K562 (cell line): ENCODE measurements around the gene ECT2L. TPM values are rescaled to one million over a fixed set of nuclear protein-coding genes. Genes with fewer than 3 reads are reported as not detected.

Experiments used
- ATAC-seq: fragments of 200-7000 bp; cut with Tn5 transposase; 3 replicates; pipeline ENCODE4 v1.9.1; 2020; ENCODE audit warnings: moderate library complexity
- BruUV-seq: library from RNA; stranded (reverse); fragments of 400-500 nt; replicated peaks from 2 replicates; lab custom pipeline; 2021; lab: Mats Ljungman, UMichigan
- CTCF ChIA-PET: fragments of 300-600 bp; formaldehyde crosslinking; extraction: SDS; loops from one replicate; lab custom pipeline; 2021; ENCODE audit warnings: low intra/inter-chr PET ratio; lab: Yijun Ruan, JAX
- POLR2A ChIA-PET: fragments of 300-600, 350-650 bp; sonication (Branson Sonifier 250); formaldehyde crosslinking; extraction: SDS; loops from one replicate; lab custom pipeline; 2021; ENCODE audit warnings: antibody characterized with exemption, inconsistent platforms; lab: Yijun Ruan, JAX
- DNase-seq, 4 experiments: peaks; one replicate each; pipeline versions ENCODE4 v3.0.0 to v3.0.0-alpha.2; 2011 to 2018; ENCODE audit warnings: low spot score in 3 of 4, mixed read lengths in 3 of 4; ENCODE audit errors: extremely low read depth in 1 of 4
- FAIRE-seq: peaks from 2 replicates; lab custom pipeline; 2011; peaks lifted over from hg19 to GRCh38; lab: Jason Lieb, UNC
- H2AFZ ChIP-seq: 2 replicates; pipeline ENCODE4 v1.6.0; 2011; ENCODE audit warnings: low read depth, low read length, control low read depth, inconsistent platforms
- H3K27ac ChIP-seq: fragments of 200-600 bp; 3 replicates; pipeline ENCODE4 v1.8.0; 2011; ENCODE audit warnings: low read depth, mild to moderate bottlenecking, control low read depth, inconsistent platforms, low read length, moderate library complexity, mixed read lengths; ENCODE audit errors: extremely low read depth
- H3K27me3 ChIP-seq, 2 experiments: fragments of 300-600 bp in 1 of 2; 2 replicates in 1 of 2; 3 replicates in 1 of 2; pipeline versions ENCODE4 v1.6.0 to v1.8.0; 2011; ENCODE audit warnings: inconsistent platforms in 2 of 2, low read length in 2 of 2, mild to moderate bottlenecking in 1 of 2, mixed read lengths in 1 of 2, moderate library complexity in 1 of 2; ENCODE audit not compliant: control insufficient read depth in 2 of 2, insufficient read depth in 2 of 2
- H3K36me3 ChIP-seq: fragments of 300-600 bp; 3 replicates; pipeline ENCODE4 v1.8.0; 2011; ENCODE audit warnings: mild to moderate bottlenecking, low read length, inconsistent platforms; ENCODE audit not compliant: control insufficient read depth, insufficient read depth
- H3K4me1 ChIP-seq, 2 experiments: fragments of 200-600 bp in 1 of 2; replicated peaks in 1 of 2; 2 replicates in 1 of 2; 3 replicates in 1 of 2; pipeline versions ENCODE4 v1.5.1 to v1.8.0; 2011; ENCODE audit warnings: inconsistent platforms in 2 of 2, low read length in 2 of 2, mild to moderate bottlenecking in 1 of 2, mixed read lengths in 1 of 2, moderate library complexity in 1 of 2; ENCODE audit not compliant: control insufficient read depth in 2 of 2, insufficient read depth in 2 of 2
- H3K4me2 ChIP-seq: 2 replicates; pipeline ENCODE4 v1.6.1; 2011; ENCODE audit warnings: low read length, control low read depth, inconsistent platforms, mixed read lengths; ENCODE audit not compliant: insufficient read depth
- H3K4me3 ChIP-seq: fragments of 200-600 bp; sonication (generic), shearing (Covaris generic); 2 replicates; pipeline ENCODE4 v1.5.1; 2016; ENCODE audit warnings: control low read depth, inconsistent platforms
- H3K79me2 ChIP-seq: fragments of 200-600 bp; 3 replicates; pipeline ENCODE4 v1.8.0; 2011; ENCODE audit warnings: low read length, inconsistent platforms; ENCODE audit not compliant: control insufficient read depth, insufficient read depth
- H3K9ac ChIP-seq, 2 experiments: 2 replicates each; pipeline versions ENCODE4 v1.6.0 to v1.6.1; 2011; ENCODE audit warnings: low read depth in 2 of 2, low read length in 2 of 2, control low read depth in 1 of 2, inconsistent platforms in 1 of 2, mild to moderate bottlenecking in 1 of 2, mixed read lengths in 1 of 2; ENCODE audit not compliant: insufficient read depth in 1 of 2
- H3K9me1 ChIP-seq: one replicate; pipeline ENCODE4 v1.6.0; 2011; ENCODE audit warnings: inconsistent platforms, mild to moderate bottlenecking, low read length, moderate library complexity; ENCODE audit not compliant: control insufficient read depth, insufficient read depth
- H3K9me3 ChIP-seq: replicated peaks from 2 replicates; pipeline ENCODE4 v1.5.1; 2011; ENCODE audit warnings: low read depth, low read length, inconsistent platforms; ENCODE audit not compliant: control insufficient read depth, insufficient read depth
- H4K20me1 ChIP-seq: replicated peaks from 2 replicates; pipeline ENCODE4 v1.6.1; 2011; ENCODE audit warnings: low read length, inconsistent platforms, mixed read lengths; ENCODE audit not compliant: control insufficient read depth, insufficient read depth
- DEAF1 ChIP-seq: fragments of 450-650 bp; formaldehyde crosslinking; IDR thresholded peaks from 2 replicates; pipeline ENCODE4 v1.4.0; 2020; ENCODE audit warnings: mild to moderate bottlenecking, moderate library complexity
- FOXJ2 ChIP-seq: fragments of 200-800 bp; sonication (Bioruptor generic); IDR thresholded peaks from 2 replicates; pipeline ENCODE4 v1.6.1; 2016; ENCODE audit warnings: missing genetic modification characterization, missing compliant biosample characterization
- GABPB1 ChIP-seq: sonication (generic); formaldehyde crosslinking; IDR thresholded peaks from 2 replicates; pipeline ENCODE4 v1.8.0; 2022; ENCODE audit warnings: mild to moderate bottlenecking, missing genetic modification reagents
- ID3 ChIP-seq, 2 experiments: fragments of 250-450 bp in 1 of 2; fragments of 450-650 bp in 1 of 2; sonication (Bioruptor Pico) in 1 of 2; IDR thresholded peaks; 2 replicates each; pipeline versions ENCODE4 v1.6.1 to v1.8.0; 2016 to 2021; ENCODE audit warnings: mild to moderate bottlenecking in 2 of 2, moderate library complexity in 2 of 2, missing compliant biosample characterization in 1 of 2, missing genetic modification characterization in 1 of 2
- JUN ChIP-seq, 2 experiments: sonication (generic) in 1 of 2; formaldehyde crosslinking in 1 of 2; IDR thresholded peaks; 2 replicates each; pipeline versions ENCODE4 v1.6.1 to v1.8.0; 2012 to 2022; ENCODE audit warnings: borderline replicate concordance in 2 of 2, mild to moderate bottlenecking in 2 of 2, improper control_type of control experiment in 1 of 2, low read depth in 1 of 2, low read length in 1 of 2, missing genetic modification reagents in 1 of 2
- RAD21 ChIP-seq, 2 experiments: fragments of 250-450 bp in 1 of 2; fragments of 450-650 bp in 1 of 2; sonication (Bioruptor Pico) in 1 of 2; formaldehyde crosslinking in 1 of 2; IDR thresholded peaks in 1 of 2; conservative IDR thresholded peaks in 1 of 2; 2 replicates each; pipeline versions ENCODE4 v1.4.0 to v1.8.0; 2020 to 2022; ENCODE audit warnings: mild to moderate bottlenecking in 2 of 2, moderate library complexity in 1 of 2
- SMC3 ChIP-seq: conservative IDR thresholded peaks from 2 replicates; pipeline ENCODE4 v1.6.1; 2011; ENCODE audit warnings: low read depth, low read length, improper control_type of control experiment; ENCODE audit not compliant: insufficient read depth
- ZBTB9 ChIP-seq: fragments of 450-650 bp; formaldehyde crosslinking; IDR thresholded peaks from 2 replicates; pipeline ENCODE4 v1.4.0; 2020; ENCODE audit warnings: mild to moderate bottlenecking, moderate library complexity
- WGBS: fragments of 100-300 bp; shearing (Covaris generic); methylation state at CpG from one replicate; pipeline ENCODE4 v1.1.6; 2016; ENCODE audit warnings: low coverage, mixed read lengths; ENCODE audit not compliant: insufficient coverage; ENCODE audit errors: missing lambda C conversion rate; 5-methylcytosine and 5-hydroxymethylcytosine counted together
- in situ Hi-C: fragments of 300-500 bp; cut with MboI; formaldehyde crosslinking; loops from 4 replicates; pipeline ENCODE4 v1.15.0; 2018; ENCODE audit warnings: inconsistent platforms, mixed read lengths
- intact Hi-C: fragments of 100-400 bp; cut with micrococcal nuclease; formaldehyde crosslinking; loops from 2 replicates; pipeline ENCODE4 v1.14.2; 2022
- polyA plus RNA-seq, 8 experiments: library from polyadenylated mRNA; depleted of rRNA in 4 of 8; stranded (reverse) in 5 of 8; unstranded in 3 of 8; fragments of >200 nt; fragmentation: Nextera tagmentation in 2 of 8; fragmentation: Illumina TruSeq in 1 of 8; extraction: Ambion mirVana in 2 of 8; extraction: Trizol in 1 of 8; gene quantifications; 2 replicates each; pipeline versions ENCODE4 v1.2.1 to v1.2.3, GENCODE V29; 2011 to 2014; ENCODE audit warnings: inconsistent platforms in 1 of 8, missing spikeins in 1 of 8
- total RNA-seq, 7 experiments: library from RNA; depleted of rRNA in 6 of 7; stranded (reverse); fragments of >200 nt in 6 of 7; fragmentation: Illumina TruSeq in 2 of 7; extraction: Trizol in 2 of 7; gene quantifications; 2 replicates each; pipeline versions ENCODE4 v1.2.1 to v1.2.3, GENCODE V29; 2011 to 2021; ENCODE audit warnings: low replicate concordance in 1 of 7
- TF ChIP-seq, protein P1 (sequence below), 3 experiments: IDR thresholded peaks in 2 of 3; conservative IDR thresholded peaks in 1 of 3; 2 replicates each; pipeline ENCODE4 v1.5.1; 2011 to 2012; ENCODE audit warnings: low read length in 3 of 3, mild to moderate bottlenecking in 3 of 3, control low read depth in 2 of 3, improper control_type of control experiment in 1 of 3, inconsistent platforms in 1 of 3, low read depth in 1 of 3, mixed read lengths in 1 of 3, moderate library complexity in 1 of 3; ENCODE audit not compliant: insufficient read depth in 2 of 3

The ECT2L gene
- total and polyA plus RNA-seq, 9 of the 15 experiments (the other 6 are each of a cell fraction or from before 2014, with no cell fraction given) = 0.03 to 0.04 TPM; not detected in 7

DNA sequence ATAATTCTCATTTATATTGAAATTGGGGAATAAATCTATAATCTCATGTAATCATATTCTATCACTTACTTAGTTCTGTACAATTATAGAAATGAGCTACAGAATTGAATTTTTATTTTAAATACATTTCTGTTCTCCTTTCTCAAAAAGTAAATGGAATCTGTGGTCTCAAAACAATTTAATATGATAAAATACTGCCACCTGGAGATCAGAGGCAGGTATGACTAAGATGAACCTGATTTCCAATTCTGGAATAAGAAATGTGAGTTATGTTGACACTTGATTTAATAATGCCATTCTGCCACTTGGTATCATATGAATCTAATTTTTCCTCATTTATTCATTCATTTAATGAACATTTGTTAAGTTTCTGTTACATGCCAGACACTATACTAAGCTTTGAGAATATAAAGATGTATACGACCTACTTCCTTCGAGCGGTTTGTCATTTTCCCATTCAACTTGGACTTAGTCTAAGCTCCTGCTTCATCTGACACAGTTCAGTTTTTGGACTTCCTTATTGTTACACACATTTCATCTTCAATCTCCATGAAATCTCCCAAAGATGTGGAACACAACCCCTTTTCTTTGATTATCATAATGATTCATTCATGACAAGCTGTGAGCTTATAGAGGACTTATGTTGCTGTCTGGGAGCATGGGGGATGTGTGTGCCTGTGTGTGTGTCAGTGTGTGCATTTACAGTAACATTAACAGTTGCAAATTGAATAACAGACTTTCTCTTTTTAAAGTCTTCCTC, 29.8 kb upstream of the ECT2L start:
- intact Hi-C loops (loop anchor here (1.0 to 5.0 kb wide), 4 partner anchors 74 to 654 kb away; no protein-coding TSS in a partner anchor), in situ Hi-C loops (loop anchor here (10.0 kb wide), 1 partner anchor 651 kb away; no protein-coding TSS in a partner anchor)
- Histone ChIP-seq H4K20me1 (no peaks in the 10 kb centered on the region), H3K27me3 (peaks cover 0 to 7% of the 10 kb centered on the region in 2 experiments; a peak in 2 of 5 replicates), H3K4me1 (no peaks in the 10 kb centered on the region; a peak in 1 of 5 replicates), H3K9me1 (no peaks in the 10 kb centered on the region), H3K4me3 (no peak overlapping the region), H3K79me2 (no peaks in the 10 kb centered on the region), H3K4me2 (no peak overlapping the region), H2AFZ (no peak overlapping the region), H3K36me3 (no peaks in the 10 kb centered on the region), H3K27ac (no peak overlapping the region), H3K9ac (no peak overlapping the region), H3K9me3 (no peaks in the 10 kb centered on the region)
- DNase-seq (peak; percentile 30 to 63 (median 55)), ATAC-seq (peak; percentile 57; the same call in 1 of the 3 replicates), FAIRE-seq (peak; percentile 44)
- WGBS = 76% methylated on average over 3 of the region's 3 CpGs
- no TSS peak for BruUV-seq
- ChIA-PET POLR2A (interaction anchor here (0.7 kb wide), 1 partner anchor 43 kb away, joined by 3 read pairs; no protein-coding TSS in a partner anchor), CTCF (interaction anchor here (1.0 to 4.2 kb wide), 4 partner anchors 177 to 651 kb away, joined by 3 to 52 read pairs (median 4); no protein-coding TSS in a partner anchor)
- peak; percentile 45; the same call in 1 of the 2 replicates for TF ChIP-seq DEAF1
- TF ChIP-seq FOXJ2 = no peak
- peak; percentile 42; the same call in 1 of the 2 replicates for TF ChIP-seq SMC3
- no peak for TF ChIP-seq ZBTB9 (CRISPR knock-in tag)
- TF ChIP-seq GABPB1 = no peak
- TF ChIP-seq RAD21 (CRISPR knock-in tag; conservative IDR thresholded peaks at IDR 0.05 in 1 of 2, IDR thresholded peaks at IDR 0.05 in 1 of 2) = peak; percentile 74 to 82
- no peak for TF ChIP-seq ID3 (CRISPR knock-in tag; IDR thresholded peaks at IDR 0.05)
- TF ChIP-seq ID3 (tag; IDR thresholded peaks at IDR 0.05) = no peak
- no peak for TF ChIP-seq JUN (IDR thresholded peaks at IDR 0.05; ENCODE audit: borderline replicate concordance, low read depth, low read length)
- no peak for TF ChIP-seq JUN (CRISPR knock-in tag; IDR thresholded peaks at IDR 0.05; ENCODE audit: borderline replicate concordance)
- TF ChIP-seq, protein P1, sequence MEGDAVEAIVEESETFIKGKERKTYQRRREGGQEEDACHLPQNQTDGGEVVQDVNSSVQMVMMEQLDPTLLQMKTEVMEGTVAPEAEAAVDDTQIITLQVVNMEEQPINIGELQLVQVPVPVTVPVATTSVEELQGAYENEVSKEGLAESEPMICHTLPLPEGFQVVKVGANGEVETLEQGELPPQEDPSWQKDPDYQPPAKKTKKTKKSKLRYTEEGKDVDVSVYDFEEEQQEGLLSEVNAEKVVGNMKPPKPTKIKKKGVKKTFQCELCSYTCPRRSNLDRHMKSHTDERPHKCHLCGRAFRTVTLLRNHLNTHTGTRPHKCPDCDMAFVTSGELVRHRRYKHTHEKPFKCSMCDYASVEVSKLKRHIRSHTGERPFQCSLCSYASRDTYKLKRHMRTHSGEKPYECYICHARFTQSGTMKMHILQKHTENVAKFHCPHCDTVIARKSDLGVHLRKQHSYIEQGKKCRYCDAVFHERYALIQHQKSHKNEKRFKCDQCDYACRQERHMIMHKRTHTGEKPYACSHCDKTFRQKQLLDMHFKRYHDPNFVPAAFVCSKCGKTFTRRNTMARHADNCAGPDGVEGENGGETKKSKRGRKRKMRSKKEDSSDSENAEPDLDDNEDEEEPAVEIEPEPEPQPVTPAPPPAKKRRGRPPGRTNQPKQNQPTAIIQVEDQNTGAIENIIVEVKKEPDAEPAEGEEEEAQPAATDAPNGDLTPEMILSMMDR (IDR thresholded peaks at IDR 0.05 in 2 of 3, conservative IDR thresholded peaks at IDR 0.05 in 1 of 3; ENCODE audit: insufficient read depth in 2 of 3, low read depth in 1 of 3, low read length in 3 of 3) = peak in 2 of 3 experiments; percentile 49 to 78; a peak in 4 of 6 replicates
